ENCODE measurements around the gene FGF4. TPM values are rescaled to one million over a fixed set of nuclear protein-coding genes. Genes with fewer than 3 reads are reported as not detected.

Gene FGF4
- total and polyA plus RNA-seq, 10 of the 15 experiments (the other 5 are each of a cell fraction or from before 2014, with no cell fraction given), result not detected

- TF ChIP-seq, protein P1, sequence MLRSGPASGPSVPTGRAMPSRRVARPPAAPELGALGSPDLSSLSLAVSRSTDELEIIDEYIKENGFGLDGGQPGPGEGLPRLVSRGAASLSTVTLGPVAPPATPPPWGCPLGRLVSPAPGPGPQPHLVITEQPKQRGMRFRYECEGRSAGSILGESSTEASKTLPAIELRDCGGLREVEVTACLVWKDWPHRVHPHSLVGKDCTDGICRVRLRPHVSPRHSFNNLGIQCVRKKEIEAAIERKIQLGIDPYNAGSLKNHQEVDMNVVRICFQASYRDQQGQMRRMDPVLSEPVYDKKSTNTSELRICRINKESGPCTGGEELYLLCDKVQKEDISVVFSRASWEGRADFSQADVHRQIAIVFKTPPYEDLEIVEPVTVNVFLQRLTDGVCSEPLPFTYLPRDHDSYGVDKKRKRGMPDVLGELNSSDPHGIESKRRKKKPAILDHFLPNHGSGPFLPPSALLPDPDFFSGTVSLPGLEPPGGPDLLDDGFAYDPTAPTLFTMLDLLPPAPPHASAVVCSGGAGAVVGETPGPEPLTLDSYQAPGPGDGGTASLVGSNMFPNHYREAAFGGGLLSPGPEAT (IDR thresholded peaks at IDR 0.05; ENCODE audit: low read depth), result no peak
- TF ChIP-seq ZNF622 (IDR thresholded peaks at IDR 0.05) (no peak), WRNIP1 (IDR thresholded peaks at IDR 0.05; ENCODE audit: borderline replicate concordance, low read depth, low read length) (no peak), JUNB (IDR thresholded peaks at IDR 0.05) (no peak), CHD4 (IDR thresholded peaks at IDR 0.05) (no peak), JUND (IDR thresholded peaks at IDR 0.05; ENCODE audit: low read depth, low read length) (no peak)
Measured at GRCh38 chr11:69803022-69803421, 27.9 kb upstream of the FGF4 start (continued).

GRCh38 chr11:69802590-69802989 is 27.4 kb upstream of the FGF4 start:
- no peaks in the 10 kb centered on the region for H3K4me1 ChIP-seq (ENCODE audit: control insufficient read depth, insufficient read depth, low read length)
- ChIA-PET POLR2A (no interaction called here), RAD21 (ENCODE audit: unreplicated experiment) (no interaction called here), SMC1A (ENCODE audit: uncharacterized antibody, unreplicated experiment) (no interaction called here), CTCF (no interaction called here)
- no peaks in the 10 kb centered on the region for H3K36me3 ChIP-seq (ENCODE audit: control insufficient read depth in 2 of 2, insufficient read depth in 2 of 2, low read length in 1 of 2)
- H3K4me3 ChIP-seq, result no peak overlapping the region
- no peaks in the 10 kb centered on the region; a peak in 1 of 4 replicates for H3K27me3 ChIP-seq (replicated peaks in 1 of 2; ENCODE audit: control insufficient read depth in 2 of 2, insufficient read depth in 2 of 2, low read length in 1 of 2)
- intact Hi-C loops (cut with micrococcal nuclease; ENCODE audit: unreplicated experiment), result no loop called here
- ATAC-seq (no peak), FAIRE-seq (no peak), DNase-seq (ENCODE audit: low read depth, low spot score) (no peak)
- no peaks in the 10 kb centered on the region; the same call in 2 of the 3 replicates for H3K9me3 ChIP-seq (replicated peaks; ENCODE audit: control insufficient read depth, insufficient read depth, low read length)
- no peak overlapping the region for H3K27ac ChIP-seq (ENCODE audit: control insufficient read depth, insufficient read depth)
- H3K79me2 ChIP-seq (ENCODE audit: control insufficient read depth, insufficient read depth, low read length), result no peaks in the 10 kb centered on the region
- TF ChIP-seq EGR1 (IDR thresholded peaks at IDR 0.05; ENCODE audit: borderline replicate concordance in 1 of 2, low read depth in 2 of 2, low read length in 2 of 2), result no peak
- TF ChIP-seq KLF5 (IDR thresholded peaks at IDR 0.05; ENCODE audit: partially characterized antibody), result no peak
- 0% methylated on average over 1 of the region's 1 CpG for WGBS (ENCODE audit: insufficient coverage, insufficient replicate concordance, low lambda C conversion rate, missing lambda C conversion rate)
- BruUV-seq (replicated peaks), result no TSS peak
- H3K4me2 ChIP-seq (ENCODE audit: control insufficient read depth, insufficient read depth), result no peak overlapping the region
- H2AFZ ChIP-seq (ENCODE audit: control insufficient read depth, low read depth, low read length), result no peak overlapping the region
- H3K9ac ChIP-seq (ENCODE audit: control insufficient read depth, insufficient read depth, low read length), result no peak overlapping the region
- no peaks in the 10 kb centered on the region for H4K20me1 ChIP-seq (ENCODE audit: control insufficient read depth, insufficient read depth)
- in situ Hi-C loops (cut with MboI), result no loop called here

All from GM12878 (cell line).